GM19351 (cell line): ENCODE data around the gene MAN2B2.
"Not testable (repeated sequence)": the region's sequence is repeated elsewhere in the genome, so short reads cannot be mapped to it uniquely, and the experiment has no call there.

ENCODE experiments used
- ATAC-seq: cut with Tn5 transposase; IDR thresholded peaks from one replicate; pipeline ENCODE4 v1.9.1; 2021; ENCODE audit warnings: mild to moderate bottlenecking, moderate library complexity; ENCODE audit not compliant: unreplicated experiment

MAN2B2 gene

GRCh38 chr4:6639137-6639680 lies 64.2 kb downstream of the MAN2B2 start:
- no peak for ATAC-seq

- peak; percentile 76 for ATAC-seq
Observed at GRCh38 chr4:6640292-6641163, 65.5 kb downstream of the MAN2B2 start, which contains the start of gene MRFAP1. Gene MRFAP1 (plus strand): TSS chr4:6640685. CDS start chr4:6640863, 178 bp downstream.

- ATAC-seq, result peak; percentile 51
Observed at GRCh38 chr4:6641164-6641970, 66.4 kb downstream of the MAN2B2 start.

- ATAC-seq, result no peak
Observed at GRCh38 chr4:6641971-6642320, 67.0 kb downstream of the MAN2B2 start.

- no peak for ATAC-seq
Observed at GRCh38 chr4:6643141-6643847, 68.3 kb downstream of the MAN2B2 start.

- no peak for ATAC-seq
Observed at GRCh38 chr4:6644792-6645530, 70.0 kb downstream of the MAN2B2 start.

GRCh38 chr4:6647169-6647568 lies 72.2 kb downstream of the MAN2B2 start:
- ATAC-seq, result no peak

GRCh38 chr4:6647582-6648230 lies 72.7 kb downstream of the MAN2B2 start:
- ATAC-seq, result no peak

- no peak for ATAC-seq
Observed at GRCh38 chr4:6649216-6649615, 74.2 kb downstream of the MAN2B2 start.

- not testable (repeated sequence) for ATAC-seq
Observed at GRCh38 chr4:6654211-6654610, 79.2 kb downstream of the MAN2B2 start.

GRCh38 chr4:6655291-6655690 lies 80.3 kb downstream of the MAN2B2 start:
- not testable (repeated sequence) for ATAC-seq

- ATAC-seq, result no peak
Observed at GRCh38 chr4:6655924-6656323, 80.9 kb downstream of the MAN2B2 start.

- no peak for ATAC-seq
Observed at GRCh38 chr4:6657242-6658208, 82.5 kb downstream of the MAN2B2 start.

GRCh38 chr4:6658209-6658595 lies 83.2 kb downstream of the MAN2B2 start:
- no peak for ATAC-seq

GRCh38 chr4:6658597-6659075 lies 83.6 kb downstream of the MAN2B2 start:
- peak; percentile 69 for ATAC-seq

GRCh38 chr4:6659897-6660296 lies 84.9 kb downstream of the MAN2B2 start:
- no peak for ATAC-seq

GRCh38 chr4:6660430-6660829 lies 85.4 kb downstream of the MAN2B2 start:
- ATAC-seq, result no peak

GRCh38 chr4:6662591-6662990 lies 87.6 kb downstream of the MAN2B2 start:
- no peak for ATAC-seq
